Stimulated activated CD4-positive, alpha-beta T cell treated with anti-CD3 and anti-CD28 coated beads, Interleukin-12 subunit alpha, Interleukin-12 subunit beta, amount 100 ng/mL, for 4 hours (primary cell): Measurements from ENCODE around the gene TEX50.
A peak's percentile ranks its signal among the peaks of the same experiment; 100 is the strongest.
"Not testable (repeated sequence)": the region's sequence is repeated elsewhere in the genome, so short reads cannot be mapped to it uniquely, and the experiment has no call there.

Source experiments
- DNase-seq: peaks from one replicate; pipeline ENCODE4 v3.0.0-alpha.2; 2020

The TEX50 gene

DNA sequence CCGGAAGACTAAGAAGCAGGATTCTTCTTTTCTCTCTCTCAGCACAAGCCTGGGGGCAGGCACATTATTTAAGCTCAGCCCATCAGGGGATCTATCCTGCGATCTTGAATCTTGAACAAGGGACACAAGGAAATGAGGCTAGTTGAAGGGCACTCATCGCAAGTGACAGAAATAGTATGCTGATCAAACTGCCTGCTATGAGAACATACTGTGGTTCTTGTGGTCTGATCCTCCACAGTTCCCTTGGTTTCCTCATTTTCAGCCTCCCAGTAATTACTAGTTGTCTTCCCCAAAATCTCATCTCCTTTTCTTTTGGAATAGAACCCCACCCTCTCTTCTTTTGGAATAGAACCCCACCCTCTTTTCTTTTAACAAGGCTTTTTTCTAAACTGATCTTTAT is 28.0 kb downstream of the TEX50 start:
- DNase-seq, result no peak

GRCh38 chr1:173666646-173667045 is 31.5 kb downstream of the TEX50 start:
- no peak for DNase-seq

GRCh38 chr1:173669491-173669941 is 34.4 kb downstream of the TEX50 start, which contains the start of gene ANKRD45:
Gene ANKRD45 (minus strand): TSS chr1:173669851. CDS start chr1:173659418, 10,433 bp downstream.
- DNase-seq, result peak; percentile 1

DNA sequence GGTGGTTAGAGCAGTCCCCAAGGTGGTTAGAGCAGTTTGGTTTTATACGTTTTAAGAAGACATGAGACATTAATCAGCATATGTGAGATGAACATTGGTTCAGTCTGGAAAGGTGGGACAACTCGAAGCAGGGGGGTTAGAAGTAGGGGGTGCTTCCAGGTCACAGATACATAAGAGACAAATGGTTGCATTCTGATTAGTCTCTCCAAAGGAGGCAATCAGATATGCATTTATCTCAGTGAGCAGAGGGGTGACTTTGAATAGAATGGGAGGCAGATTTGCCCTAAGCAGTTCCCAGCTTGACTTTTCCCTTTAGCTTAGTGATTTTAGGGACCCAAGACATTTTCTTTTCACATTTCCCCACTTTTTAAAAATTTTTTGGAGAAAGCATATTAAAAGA is 39.4 kb downstream of the TEX50 start:
- not testable (repeated sequence) for DNase-seq

DNA sequence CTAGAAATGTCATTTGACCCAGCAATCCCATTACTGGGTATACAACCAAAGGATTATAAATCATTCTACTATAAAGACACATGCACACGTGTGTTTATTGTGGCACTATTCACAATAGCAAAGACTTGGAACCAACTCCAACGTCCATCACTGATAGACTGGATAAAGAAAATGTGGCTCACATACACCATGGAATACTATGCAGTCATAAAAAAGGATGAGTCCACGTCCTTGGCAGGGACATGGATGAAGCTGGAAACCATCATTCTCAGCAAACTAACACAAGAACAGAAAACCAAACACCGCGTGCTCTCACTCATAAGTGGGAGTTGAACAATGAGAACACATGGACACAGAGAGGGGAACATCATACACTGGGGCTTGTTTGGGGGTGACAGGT is 45.0 kb downstream of the TEX50 start:
- DNase-seq, result not testable (repeated sequence)

- DNase-seq, result no peak
Measured at GRCh38 chr1:173682184-173682583, 47.0 kb downstream of the TEX50 start.

- not testable (repeated sequence) for DNase-seq
Measured at GRCh38 chr1:173683838-173684237, 48.7 kb downstream of the TEX50 start.

GRCh38 chr1:173685121-173685520 is 50.0 kb downstream of the TEX50 start:
- DNase-seq, result not testable (repeated sequence)
